SK-N-SH (cell line): Measurements from ENCODE around the gene ATG2B.

ENCODE experiments used
- EP300 ChIP-seq, 2 experiments: IDR thresholded peaks; 2 replicates each; pipeline versions ENCODE4 v1.4.0 to v1.6.1; 2012; ENCODE audit warnings: borderline replicate concordance in 1 of 2, low read depth in 1 of 2, low read length in 1 of 2
- EZH2phosphoT487 ChIP-seq: fragments of 200-600 bp; sonication (generic); IDR thresholded peaks from 2 replicates; pipeline ENCODE4 v1.6.1; 2017; ENCODE audit warnings: low read depth, mixed run types, mild to moderate bottlenecking, antibody characterized with exemption, moderate library complexity, borderline replicate concordance
- FOXJ3 ChIP-seq: sonication (generic); formaldehyde crosslinking; IDR thresholded peaks from 2 replicates; pipeline ENCODE4 v1.5.1; 2020; ENCODE audit warnings: mild to moderate bottlenecking, missing genetic modification reagents
- GATA2 ChIP-seq: sonication (generic); formaldehyde crosslinking; IDR thresholded peaks from 2 replicates; pipeline ENCODE4 v1.5.0; 2020; ENCODE audit warnings: mild to moderate bottlenecking, missing genetic modification reagents
- MXI1 ChIP-seq: IDR thresholded peaks from 2 replicates; pipeline ENCODE4 v1.6.1; 2012; ENCODE audit warnings: mild to moderate bottlenecking, low read depth, low read length, improper control_type of control experiment
- NFIC ChIP-seq: IDR thresholded peaks from 2 replicates; pipeline ENCODE4 v1.4.0; 2012; ENCODE audit warnings: borderline replicate concordance
- POLR2AphosphoS5 ChIP-seq: IDR thresholded peaks from 2 replicates; pipeline ENCODE4 v1.6.1; 2012; ENCODE audit warnings: low read depth, low read length
- RFX5 ChIP-seq: IDR thresholded peaks from 2 replicates; pipeline ENCODE4 v1.6.1; 2012; ENCODE audit warnings: mild to moderate bottlenecking, improper control_type of control experiment, low read length
- SIN3A ChIP-seq: IDR thresholded peaks from 2 replicates; pipeline ENCODE4 v1.6.1; 2012; ENCODE audit warnings: low read depth, mild to moderate bottlenecking, low read length, moderate library complexity, borderline replicate concordance
- YY1 ChIP-seq: IDR thresholded peaks from 2 replicates; pipeline ENCODE4 v1.4.0; 2012; ENCODE audit warnings: low read depth, mild to moderate bottlenecking
- TF ChIP-seq, protein P1 (sequence below): IDR thresholded peaks from 2 replicates; pipeline ENCODE4 v1.4.0; 2012; ENCODE audit warnings: low read depth
- TF ChIP-seq, protein P2 (sequence below): fragments of 200-600 bp; sonication (generic); IDR thresholded peaks from 2 replicates; pipeline ENCODE4 v1.6.1; 2017; ENCODE audit warnings: antibody characterized with exemption, mild to moderate bottlenecking, moderate library complexity
- TF ChIP-seq, protein P3 (sequence below): IDR thresholded peaks from 2 replicates; pipeline ENCODE4 v1.4.0; 2012; ENCODE audit warnings: low read depth, borderline replicate concordance

DNA sequence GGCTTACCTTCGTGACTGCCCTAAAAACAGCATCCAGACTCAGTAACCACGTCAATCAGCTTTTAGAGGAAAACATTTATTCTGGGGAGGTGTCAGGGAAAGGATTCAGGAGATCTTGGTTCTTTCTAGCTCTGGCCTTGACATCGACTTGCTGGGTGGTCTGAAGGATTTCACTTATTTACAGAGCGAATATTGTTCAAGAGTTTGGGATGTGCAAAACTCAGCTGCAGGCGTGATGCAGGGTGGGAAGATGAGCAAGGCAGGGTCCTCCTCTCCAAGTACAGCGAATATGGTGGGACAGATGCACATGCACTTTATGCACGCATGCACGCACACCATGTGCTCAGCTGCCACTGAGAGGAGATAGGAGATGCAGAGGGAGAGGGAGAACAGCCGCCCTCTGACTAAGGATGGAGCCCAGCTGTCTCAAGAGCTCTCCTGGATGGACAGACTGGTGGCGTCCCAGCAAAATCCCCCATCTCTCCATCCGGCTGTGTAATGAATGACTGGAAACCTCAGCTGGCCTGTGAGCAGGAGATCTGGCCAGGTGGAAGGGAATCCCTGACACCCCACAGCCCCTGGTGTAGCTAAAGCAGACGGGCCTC, 131.5 kb downstream of the ATG2B start:
- TF ChIP-seq, protein P1, sequence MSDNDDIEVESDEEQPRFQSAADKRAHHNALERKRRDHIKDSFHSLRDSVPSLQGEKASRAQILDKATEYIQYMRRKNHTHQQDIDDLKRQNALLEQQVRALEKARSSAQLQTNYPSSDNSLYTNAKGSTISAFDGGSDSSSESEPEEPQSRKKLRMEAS = no peak
- TF ChIP-seq, protein P2, sequence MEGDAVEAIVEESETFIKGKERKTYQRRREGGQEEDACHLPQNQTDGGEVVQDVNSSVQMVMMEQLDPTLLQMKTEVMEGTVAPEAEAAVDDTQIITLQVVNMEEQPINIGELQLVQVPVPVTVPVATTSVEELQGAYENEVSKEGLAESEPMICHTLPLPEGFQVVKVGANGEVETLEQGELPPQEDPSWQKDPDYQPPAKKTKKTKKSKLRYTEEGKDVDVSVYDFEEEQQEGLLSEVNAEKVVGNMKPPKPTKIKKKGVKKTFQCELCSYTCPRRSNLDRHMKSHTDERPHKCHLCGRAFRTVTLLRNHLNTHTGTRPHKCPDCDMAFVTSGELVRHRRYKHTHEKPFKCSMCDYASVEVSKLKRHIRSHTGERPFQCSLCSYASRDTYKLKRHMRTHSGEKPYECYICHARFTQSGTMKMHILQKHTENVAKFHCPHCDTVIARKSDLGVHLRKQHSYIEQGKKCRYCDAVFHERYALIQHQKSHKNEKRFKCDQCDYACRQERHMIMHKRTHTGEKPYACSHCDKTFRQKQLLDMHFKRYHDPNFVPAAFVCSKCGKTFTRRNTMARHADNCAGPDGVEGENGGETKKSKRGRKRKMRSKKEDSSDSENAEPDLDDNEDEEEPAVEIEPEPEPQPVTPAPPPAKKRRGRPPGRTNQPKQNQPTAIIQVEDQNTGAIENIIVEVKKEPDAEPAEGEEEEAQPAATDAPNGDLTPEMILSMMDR = no peak
- TF ChIP-seq EP300 (IDR thresholded peaks at IDR 0.05; ENCODE audit: borderline replicate concordance in 1 of 2, low read depth in 1 of 2, low read length in 1 of 2) = no peak
- no peak for TF ChIP-seq FOXJ3
- TF ChIP-seq POLR2AphosphoS5 = no peak
- TF ChIP-seq SIN3A = no peak
- no peak for TF ChIP-seq GATA2
- TF ChIP-seq MXI1 = no peak
- no peak for TF ChIP-seq EZH2phosphoT487
- no peak for TF ChIP-seq NFIC
- TF ChIP-seq YY1 = no peak
- TF ChIP-seq, protein P3, sequence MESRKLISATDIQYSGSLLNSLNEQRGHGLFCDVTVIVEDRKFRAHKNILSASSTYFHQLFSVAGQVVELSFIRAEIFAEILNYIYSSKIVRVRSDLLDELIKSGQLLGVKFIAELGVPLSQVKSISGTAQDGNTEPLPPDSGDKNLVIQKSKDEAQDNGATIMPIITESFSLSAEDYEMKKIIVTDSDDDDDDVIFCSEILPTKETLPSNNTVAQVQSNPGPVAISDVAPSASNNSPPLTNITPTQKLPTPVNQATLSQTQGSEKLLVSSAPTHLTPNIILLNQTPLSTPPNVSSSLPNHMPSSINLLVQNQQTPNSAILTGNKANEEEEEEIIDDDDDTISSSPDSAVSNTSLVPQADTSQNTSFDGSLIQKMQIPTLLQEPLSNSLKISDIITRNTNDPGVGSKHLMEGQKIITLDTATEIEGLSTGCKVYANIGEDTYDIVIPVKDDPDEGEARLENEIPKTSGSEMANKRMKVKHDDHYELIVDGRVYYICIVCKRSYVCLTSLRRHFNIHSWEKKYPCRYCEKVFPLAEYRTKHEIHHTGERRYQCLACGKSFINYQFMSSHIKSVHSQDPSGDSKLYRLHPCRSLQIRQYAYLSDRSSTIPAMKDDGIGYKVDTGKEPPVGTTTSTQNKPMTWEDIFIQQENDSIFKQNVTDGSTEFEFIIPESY = no peak
- TF ChIP-seq RFX5 = no peak
